Measurements from ENCODE around the gene LRRC75A. TPM values are rescaled to one million over a fixed set of nuclear protein-coding genes. Genes with fewer than 3 reads are reported as not detected.

Gene LRRC75A
- polyA plus RNA-seq, 2 of the 4 experiments (the other 2 are of a cell fraction): 0.65 to 0.85 TPM

GRCh38 chr17:16467886-16468285 is 24.1 kb downstream of the LRRC75A start:
- Histone ChIP-seq H3K4me1 (peaks cover 10% of the 10 kb centered on the region; the same call in 2 of the 3 replicates), H3K9me3 (no peaks in the 10 kb centered on the region), H3K27ac (no peak overlapping the region), H3K4me3 (no peak overlapping the region), H3K4me2 (no peak overlapping the region)
- POLR2A ChIA-PET: no interaction called here
- DNase-seq (ENCODE audit: low read depth in 1 of 2, low spot score in 1 of 2) (no peak), FAIRE-seq (peak; percentile 65), ATAC-seq (no peak)
- CTCF ChIA-PET: interaction anchor here (8.7 to 29.8 kb wide), 2 partner anchors 16 to 52 kb away, joined by 89 to 589 read pairs; no protein-coding TSS in a partner anchor
- TF ChIP-seq TP53 (CRISPR knock-in tag; IDR thresholded peaks at IDR 0.05): no peak
- 68% methylated on average over 3 of the region's 3 CpGs for WGBS (ENCODE audit: missing lambda C conversion rate)

GRCh38 chr17:16467044-16467443 is 24.9 kb downstream of the LRRC75A start:
- ATAC-seq (no peak), DNase-seq (ENCODE audit: low read depth in 1 of 2, low spot score in 1 of 2) (no peak), FAIRE-seq (no peak)
- Histone ChIP-seq H3K9me3 (no peaks in the 10 kb centered on the region), H3K27ac (no peak overlapping the region), H3K4me3 (no peak overlapping the region), H3K4me2 (no peak overlapping the region), H3K4me1 (peaks cover 10% of the 10 kb centered on the region; the same call in 2 of the 3 replicates)
- TF ChIP-seq ZC3H11A (IDR thresholded peaks at IDR 0.05): no peak
- TF ChIP-seq MYC (IDR thresholded peaks at IDR 0.05; ENCODE audit: borderline replicate concordance, low read length): no peak
- no peak for TF ChIP-seq NPAS2 (CRISPR knock-in tag; IDR thresholded peaks at IDR 0.05; ENCODE audit: borderline replicate concordance)
- TF ChIP-seq JUNB (IDR thresholded peaks at IDR 0.05): no peak
- TF ChIP-seq ATOH8 (CRISPR knock-in tag; IDR thresholded peaks at IDR 0.05; ENCODE audit: low read depth): no peak
- 93% methylated on average over 6 of the region's 6 CpGs for WGBS (ENCODE audit: missing lambda C conversion rate)
- ChIA-PET CTCF (interaction anchor here (0.9 to 29.8 kb wide), 3 partner anchors 15 to 103 kb away, joined by 3 to 589 read pairs (median 89); no protein-coding TSS in a partner anchor), POLR2A (no interaction called here)

- Histone ChIP-seq H3K4me1 (peaks cover 10% of the 10 kb centered on the region; the same call in 2 of the 3 replicates), H3K4me2 (no peak overlapping the region), H3K27ac (no peak overlapping the region), H3K4me3 (no peak overlapping the region), H3K9me3 (no peaks in the 10 kb centered on the region)
- no peak for FAIRE-seq
- no peak for ATAC-seq
- 88% methylated on average over 9 of the region's 9 CpGs for WGBS (ENCODE audit: missing lambda C conversion rate)
- TF ChIP-seq HMGXB4 (CRISPR knock-in tag; IDR thresholded peaks at IDR 0.05; ENCODE audit: borderline replicate concordance): no peak
- no peak for TF ChIP-seq MAZ (IDR thresholded peaks at IDR 0.05; ENCODE audit: borderline replicate concordance, low read depth, low read length)
- TF ChIP-seq FOSB (CRISPR knock-in tag; IDR thresholded peaks at IDR 0.05): no peak
- TF ChIP-seq EHMT2 (IDR thresholded peaks at IDR 0.05; ENCODE audit: low read depth): no peak
- no peak for TF ChIP-seq REST (IDR thresholded peaks at IDR 0.05)
- no peak for TF ChIP-seq NFE2L2 (conservative IDR thresholded peaks at IDR 0.05; ENCODE audit: low read length)
- no peak for TF ChIP-seq MAX (IDR thresholded peaks at IDR 0.05)
- TF ChIP-seq CTCF (IDR thresholded peaks at IDR 0.05): no peak
- TF ChIP-seq HES2 (IDR thresholded peaks at IDR 0.05): no peak
- no peak for TF ChIP-seq EP300 (IDR thresholded peaks at IDR 0.05)
- no peak for TF ChIP-seq RNF2 (IDR thresholded peaks at IDR 0.05; ENCODE audit: borderline replicate concordance, low read depth)
- TF ChIP-seq HOXB5 (CRISPR knock-in tag; IDR thresholded peaks at IDR 0.05): no peak
- no peak for TF ChIP-seq ESRRA (IDR thresholded peaks at IDR 0.05; ENCODE audit: borderline replicate concordance, low read length)
- no peak for TF ChIP-seq NR3C1 (IDR thresholded peaks at IDR 0.05)
- no peak for TF ChIP-seq KDM1A (IDR thresholded peaks at IDR 0.05; ENCODE audit: low read depth)
- TF ChIP-seq PHF8 (IDR thresholded peaks at IDR 0.05; ENCODE audit: borderline replicate concordance, low read depth): no peak
- CTCF ChIA-PET: interaction anchor here (0.9 to 29.8 kb wide), 3 partner anchors 14 to 102 kb away, joined by 3 to 589 read pairs (median 89); no protein-coding TSS in a partner anchor
- no peak for DNase-seq (ENCODE audit: low read depth in 1 of 2, low spot score in 1 of 2)
- POLR2A ChIA-PET: no interaction called here
Observed at GRCh38 chr17:16466407-16466806, 25.6 kb downstream of the LRRC75A start.

Measured in A549 (cell line).